ENCODE measurements around the gene NEDD4L.
A peak's percentile ranks its signal among the peaks of the same experiment; 100 is the strongest.

NEDD4L gene

GRCh38 chr18:58344080-58344670, 300.1 kb downstream of the NEDD4L start:
- H3K4me2 ChIP-seq (ENCODE audit: insufficient read depth, low read length, poor library complexity, severe bottlenecking), result no peak overlapping the region
- H3K27ac ChIP-seq (replicated peaks; ENCODE audit: low read length), result no peak overlapping the region
- no peaks in the 10 kb centered on the region for H3K27me3 ChIP-seq (ENCODE audit: control insufficient read depth in 3 of 3, insufficient read depth in 3 of 3, low read depth in 1 of 3, low read length in 3 of 3)
- no CpG with 5 or more reads among the region's 3 CpGs for WGBS, 2 donors (ENCODE audit: extremely low coverage in 2 of 2, insufficient read length in 2 of 2, insufficient replicate concordance in 1 of 2)
- no peak overlapping the region for H3K18ac ChIP-seq (ENCODE audit: low read length)
- no peak overlapping the region for H2BK5ac ChIP-seq (ENCODE audit: low read length)
- H2AK5ac ChIP-seq (ENCODE audit: low read depth, low read length), result no peak overlapping the region
- H3K79me1 ChIP-seq (ENCODE audit: low read depth, low read length), result no peaks in the 10 kb centered on the region
- no peak overlapping the region for H3K23ac ChIP-seq (ENCODE audit: low read depth, low read length, poor library complexity)
- H3K4ac ChIP-seq (ENCODE audit: low read length), result no peak overlapping the region
- H4K91ac ChIP-seq (ENCODE audit: low read depth, low read length, poor library complexity), result no peak overlapping the region
- no peak overlapping the region for H3K4me3 ChIP-seq (ENCODE audit: low read length in 2 of 2)
- H2AFZ ChIP-seq (ENCODE audit: low read length), result no peak overlapping the region
- DNase-seq (ENCODE audit: low spot score), result no peak
- no peak overlapping the region for H4K8ac ChIP-seq (ENCODE audit: low read depth, low read length)
- no peak overlapping the region for H2BK15ac ChIP-seq (ENCODE audit: low read length)
- H3K4me1 ChIP-seq (ENCODE audit: control insufficient read depth in 2 of 2, insufficient read depth in 1 of 2, low read depth in 1 of 2, low read length in 2 of 2), result peaks cover 13 to 23% of the 10 kb centered on the region in 2 donors
- no peak overlapping the region for H2BK12ac ChIP-seq (ENCODE audit: low read length)
- H3K14ac ChIP-seq (ENCODE audit: low read length), result no peak overlapping the region
- no peak overlapping the region for H2BK120ac ChIP-seq (ENCODE audit: low read depth, low read length)
- no peaks in the 10 kb centered on the region for H3K9me3 ChIP-seq (replicated peaks in 1 of 2; ENCODE audit: control insufficient read depth in 2 of 2, insufficient read depth in 1 of 2, low read depth in 1 of 2, low read length in 2 of 2)
- no peak overlapping the region for H3K9ac ChIP-seq (ENCODE audit: low read depth, low read length, poor library complexity)
- H3K36me3 ChIP-seq (replicated peaks in 1 of 2; ENCODE audit: control insufficient read depth in 2 of 2, insufficient read depth in 2 of 2, low read length in 2 of 2), result no peaks in the 10 kb centered on the region

GRCh38 chr18:58344861-58345463, 300.9 kb downstream of the NEDD4L start:
- Histone ChIP-seq H3K18ac (ENCODE audit: low read length) (no peak overlapping the region), H3K36me3 (replicated peaks in 1 of 2; ENCODE audit: control insufficient read depth in 2 of 2, insufficient read depth in 2 of 2, low read length in 2 of 2) (no peaks in the 10 kb centered on the region), H3K4me3 (ENCODE audit: low read length in 2 of 2) (no peak overlapping the region), H3K23ac (ENCODE audit: low read depth, low read length, poor library complexity) (no peak overlapping the region), H3K9ac (ENCODE audit: low read depth, low read length, poor library complexity) (no peak overlapping the region), H4K8ac (ENCODE audit: low read depth, low read length) (no peak overlapping the region), H3K79me1 (ENCODE audit: low read depth, low read length) (no peaks in the 10 kb centered on the region), H4K91ac (ENCODE audit: low read depth, low read length, poor library complexity) (no peak overlapping the region), H2AFZ (ENCODE audit: low read length) (peak overlapping the region; percentile 21), H2BK15ac (ENCODE audit: low read length) (no peak overlapping the region), H2BK5ac (ENCODE audit: low read length) (no peak overlapping the region), H2BK120ac (ENCODE audit: low read depth, low read length) (no peak overlapping the region), H3K4me1 (ENCODE audit: control insufficient read depth in 2 of 2, insufficient read depth in 1 of 2, low read depth in 1 of 2, low read length in 2 of 2) (peaks cover 8 to 20% of the 10 kb centered on the region in 2 donors), H2AK5ac (ENCODE audit: low read depth, low read length) (no peak overlapping the region), H3K4ac (ENCODE audit: low read length) (no peak overlapping the region), H3K27ac (replicated peaks; ENCODE audit: low read length) (peak overlapping the region; percentile 6), H3K4me2 (ENCODE audit: insufficient read depth, low read length, poor library complexity, severe bottlenecking) (no peak overlapping the region), H3K27me3 (ENCODE audit: control insufficient read depth in 3 of 3, insufficient read depth in 3 of 3, low read depth in 1 of 3, low read length in 3 of 3) (no peaks in the 10 kb centered on the region), H2BK12ac (ENCODE audit: low read length) (no peak overlapping the region), H3K9me3 (replicated peaks in 1 of 2; ENCODE audit: control insufficient read depth in 2 of 2, insufficient read depth in 1 of 2, low read depth in 1 of 2, low read length in 2 of 2) (no peaks in the 10 kb centered on the region), H3K14ac (ENCODE audit: low read length) (no peak overlapping the region)
- no CpG with 5 or more reads among the region's 8 CpGs for WGBS, 2 donors (ENCODE audit: extremely low coverage in 2 of 2, insufficient read length in 2 of 2, insufficient replicate concordance in 1 of 2)
- DNase-seq (ENCODE audit: low spot score), result no peak

GRCh38 chr18:58345875-58346274, 301.8 kb downstream of the NEDD4L start:
- H3K79me1 ChIP-seq (ENCODE audit: low read depth, low read length), result no peaks in the 10 kb centered on the region
- no peak overlapping the region for H2BK5ac ChIP-seq (ENCODE audit: low read length)
- H4K91ac ChIP-seq (ENCODE audit: low read depth, low read length, poor library complexity), result no peak overlapping the region
- H2BK15ac ChIP-seq (ENCODE audit: low read length), result no peak overlapping the region
- no peak overlapping the region for H2AK5ac ChIP-seq (ENCODE audit: low read depth, low read length)
- no peak overlapping the region for H3K23ac ChIP-seq (ENCODE audit: low read depth, low read length, poor library complexity)
- H3K9ac ChIP-seq (ENCODE audit: low read depth, low read length, poor library complexity), result no peak overlapping the region
- H4K8ac ChIP-seq (ENCODE audit: low read depth, low read length), result no peak overlapping the region
- peaks cover 0 to 3% of the 10 kb centered on the region in 2 donors for H3K36me3 ChIP-seq (replicated peaks in 1 of 2; ENCODE audit: control insufficient read depth in 2 of 2, insufficient read depth in 2 of 2, low read length in 2 of 2)
- no peak overlapping the region for H3K4me3 ChIP-seq (ENCODE audit: low read length in 2 of 2)
- no peak overlapping the region for H3K4me2 ChIP-seq (ENCODE audit: insufficient read depth, low read length, poor library complexity, severe bottlenecking)
- H2BK120ac ChIP-seq (ENCODE audit: low read depth, low read length), result no peak overlapping the region
- H2AFZ ChIP-seq (ENCODE audit: low read length), result no peak overlapping the region
- H3K9me3 ChIP-seq (replicated peaks in 1 of 2; ENCODE audit: control insufficient read depth in 2 of 2, insufficient read depth in 1 of 2, low read depth in 1 of 2, low read length in 2 of 2), result no peaks in the 10 kb centered on the region
- no peaks in the 10 kb centered on the region for H3K27me3 ChIP-seq (ENCODE audit: control insufficient read depth in 3 of 3, insufficient read depth in 3 of 3, low read depth in 1 of 3, low read length in 3 of 3)
- peaks cover 8 to 20% of the 10 kb centered on the region in 2 donors for H3K4me1 ChIP-seq (ENCODE audit: control insufficient read depth in 2 of 2, insufficient read depth in 1 of 2, low read depth in 1 of 2, low read length in 2 of 2)
- no peak overlapping the region for H2BK12ac ChIP-seq (ENCODE audit: low read length)
- H3K4ac ChIP-seq (ENCODE audit: low read length), result no peak overlapping the region
- no CpG with 5 or more reads among the region's 6 CpGs for WGBS, 2 donors (ENCODE audit: extremely low coverage in 2 of 2, insufficient read length in 2 of 2, insufficient replicate concordance in 1 of 2)
- H3K18ac ChIP-seq (ENCODE audit: low read length), result peak overlapping the region; percentile 15
- DNase-seq (ENCODE audit: low spot score), result no peak
- H3K27ac ChIP-seq (replicated peaks; ENCODE audit: low read length), result no peak overlapping the region
- no peak overlapping the region for H3K14ac ChIP-seq (ENCODE audit: low read length)

- Histone ChIP-seq H3K4me3 (ENCODE audit: low read length in 2 of 2) (no peak overlapping the region), H3K79me1 (ENCODE audit: low read depth, low read length) (no peaks in the 10 kb centered on the region), H3K27ac (replicated peaks; ENCODE audit: low read length) (no peak overlapping the region), H4K91ac (ENCODE audit: low read depth, low read length, poor library complexity) (no peak overlapping the region), H3K23ac (ENCODE audit: low read depth, low read length, poor library complexity) (no peak overlapping the region), H2AFZ (ENCODE audit: low read length) (no peak overlapping the region), H4K8ac (ENCODE audit: low read depth, low read length) (no peak overlapping the region), H2BK15ac (ENCODE audit: low read length) (no peak overlapping the region), H3K27me3 (ENCODE audit: control insufficient read depth in 3 of 3, insufficient read depth in 3 of 3, low read depth in 1 of 3, low read length in 3 of 3) (no peaks in the 10 kb centered on the region), H3K9ac (ENCODE audit: low read depth, low read length, poor library complexity) (no peak overlapping the region), H3K9me3 (replicated peaks in 1 of 2; ENCODE audit: control insufficient read depth in 2 of 2, insufficient read depth in 1 of 2, low read depth in 1 of 2, low read length in 2 of 2) (no peaks in the 10 kb centered on the region), H2BK120ac (ENCODE audit: low read depth, low read length) (no peak overlapping the region), H3K4ac (ENCODE audit: low read length) (no peak overlapping the region), H2AK5ac (ENCODE audit: low read depth, low read length) (no peak overlapping the region), H3K14ac (ENCODE audit: low read length) (no peak overlapping the region), H2BK5ac (ENCODE audit: low read length) (no peak overlapping the region), H3K4me1 (ENCODE audit: control insufficient read depth in 2 of 2, insufficient read depth in 1 of 2, low read depth in 1 of 2, low read length in 2 of 2) (peaks cover 8 to 20% of the 10 kb centered on the region in 2 donors), H2BK12ac (ENCODE audit: low read length) (no peak overlapping the region), H3K18ac (ENCODE audit: low read length) (no peak overlapping the region), H3K36me3 (replicated peaks in 1 of 2; ENCODE audit: control insufficient read depth in 2 of 2, insufficient read depth in 2 of 2, low read length in 2 of 2) (peaks cover 0 to 3% of the 10 kb centered on the region in 2 donors), H3K4me2 (ENCODE audit: insufficient read depth, low read length, poor library complexity, severe bottlenecking) (no peak overlapping the region)
- WGBS, 2 donors (ENCODE audit: extremely low coverage in 2 of 2, insufficient read length in 2 of 2, insufficient replicate concordance in 1 of 2), result no CpG with 5 or more reads among the region's 7 CpGs
- no peak for DNase-seq (ENCODE audit: low spot score)
Observed at GRCh38 chr18:58347135-58347534, 303.1 kb downstream of the NEDD4L start.

Measured in neuronal stem cell (in vitro differentiated cells).